ENCODE measurements around the gene GPX2. TPM values are rescaled to one million over a fixed set of nuclear protein-coding genes. Genes with fewer than 3 reads are reported as not detected.
A peak's percentile ranks its signal among the peaks of the same experiment; 100 is the strongest.

The GPX2 gene
- total and polyA plus RNA-seq, 7 experiments from 2014 or later: not detected

DNA sequence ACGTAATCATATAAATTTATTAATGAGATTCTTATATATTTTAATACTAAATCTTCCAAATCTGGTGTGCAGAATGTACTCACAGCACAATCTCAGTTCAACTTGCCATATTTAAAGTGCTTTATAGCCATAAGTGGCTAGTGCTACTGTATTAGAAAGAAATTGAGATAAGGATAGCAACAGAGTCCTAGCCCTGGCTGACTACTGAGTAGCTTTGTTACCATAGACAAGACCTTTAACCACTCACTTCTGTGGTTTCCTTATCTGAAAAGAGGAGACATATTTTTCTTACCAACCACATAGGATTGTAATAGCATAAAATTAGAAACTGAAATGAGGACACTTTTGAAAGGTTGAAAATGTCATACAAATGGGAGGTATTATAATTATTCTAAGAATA lies 30.3 kb downstream of the GPX2 start:
- H3K36me3 Mint-ChIP-seq: peaks cover 0 to 18% (median 11%) of the 10 kb centered on the region in 5 donors
- H3K4me3 Mint-ChIP-seq: no peak overlapping the region
- Histone ChIP-seq H3K36me3 (ENCODE audit: control insufficient read depth in 2 of 3, insufficient read depth in 3 of 3, low read length in 3 of 3) (peaks cover 0 to 4% (median 0%) of the 10 kb centered on the region in 3 experiments), H3K27me3 (ENCODE audit: control insufficient read depth in 2 of 2, insufficient read depth in 2 of 2, low read length in 2 of 2) (no peaks in the 10 kb centered on the region), H3K4me1 (ENCODE audit: control insufficient read depth in 2 of 2, insufficient read depth in 2 of 2, low read length in 2 of 2) (peaks cover 15 to 26% of the 10 kb centered on the region in 2 donors), H3K4me3 (ENCODE audit: low read length) (no peak overlapping the region), H3K27ac (ENCODE audit: low read depth, low read length) (no peak overlapping the region), H3K9me3 (ENCODE audit: control insufficient read depth in 2 of 3, low read length in 3 of 3) (no peaks in the 10 kb centered on the region)
- H3K9me3 Mint-ChIP-seq: peaks cover 0 to 2% (median 0%) of the 10 kb centered on the region in 11 donors
- ChIA-PET CTCF (interaction anchor here (2.4 kb wide), 1 partner anchor 73 kb away, joined by 6 read pairs; no protein-coding TSS in a partner anchor), POLR2A (interaction anchor here (1.8 kb wide), 1 partner anchor 15 kb away, joined by 5 read pairs; no protein-coding TSS in a partner anchor)
- peaks cover 0 to 28% (median 0%) of the 10 kb centered on the region in 5 donors for H3K27me3 Mint-ChIP-seq
- H3K4me1 Mint-ChIP-seq: peaks cover 26 to 40% (median 33%) of the 10 kb centered on the region in 7 donors
- DNase-seq: no peak
- peak overlapping the region in 2 of 9 donors; percentile 56 to 99 for H3K27ac Mint-ChIP-seq
- ATAC-seq: no peak
- intact Hi-C loops (cut with micrococcal nuclease): loop anchor here in 1 of 2 donors (5.0 kb wide), 3 partner anchors 370 to 1270 kb away; partner anchors contain the start of genes HSPA2 and WDR89

DNA sequence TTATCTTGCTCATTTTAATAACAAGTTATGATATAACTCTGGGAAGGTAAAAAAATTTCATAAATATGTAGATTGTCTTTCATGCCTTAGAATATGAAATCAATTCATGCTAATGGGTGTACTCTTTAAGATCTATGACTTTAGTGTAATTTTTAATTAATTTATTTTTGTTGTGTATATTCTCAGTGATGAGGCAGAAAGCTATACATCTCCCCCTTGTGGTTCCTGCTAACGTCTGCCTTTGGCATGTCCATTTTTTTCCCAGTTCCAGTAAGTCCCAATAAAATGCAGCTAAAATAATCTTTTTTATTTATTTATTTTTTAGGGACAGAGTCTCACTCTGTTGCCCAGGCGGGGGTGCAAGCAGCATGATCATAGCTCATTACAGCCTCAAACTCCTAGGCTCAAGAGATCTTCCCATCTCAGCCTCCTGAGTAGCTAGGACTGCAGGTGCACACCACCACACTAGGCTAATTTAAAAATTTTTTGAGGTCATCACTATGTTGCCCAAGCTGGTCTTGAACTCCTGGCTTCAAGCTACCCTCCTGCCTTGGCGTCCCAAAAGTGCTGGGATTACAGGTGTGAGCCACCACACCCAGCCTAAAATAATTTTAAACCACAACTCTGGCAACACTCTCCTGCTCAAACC lies 31.6 kb downstream of the GPX2 start:
- peaks cover 11 to 17% of the 10 kb centered on the region in 2 donors for H3K4me1 ChIP-seq (ENCODE audit: control insufficient read depth in 2 of 2, insufficient read depth in 2 of 2, low read length in 2 of 2)
- no peak overlapping the region for H3K27ac ChIP-seq (ENCODE audit: low read depth, low read length)
- peaks cover 17 to 30% (median 20%) of the 10 kb centered on the region in 7 donors for H3K4me1 Mint-ChIP-seq
- intact Hi-C loops (cut with micrococcal nuclease): loop anchor here in 1 of 2 donors (5.0 kb wide), 3 partner anchors 369 to 1269 kb away; partner anchors contain the start of genes HSPA2 and WDR89
- H3K27me3 Mint-ChIP-seq: peaks cover 0 to 35% (median 5%) of the 10 kb centered on the region in 5 donors
- H3K4me3 ChIP-seq (ENCODE audit: low read length): no peak overlapping the region
- H3K27me3 ChIP-seq (ENCODE audit: control insufficient read depth in 2 of 2, insufficient read depth in 2 of 2, low read length in 2 of 2): no peaks in the 10 kb centered on the region
- DNase-seq (no peak), ATAC-seq (no peak)
- H3K9me3 Mint-ChIP-seq: peaks cover 0 to 2% (median 0%) of the 10 kb centered on the region in 11 donors
- no peaks in the 10 kb centered on the region for H3K9me3 ChIP-seq (ENCODE audit: control insufficient read depth in 2 of 3, low read length in 3 of 3)
- H3K36me3 ChIP-seq (ENCODE audit: control insufficient read depth in 2 of 3, insufficient read depth in 3 of 3, low read length in 3 of 3): peaks cover 0 to 4% (median 0%) of the 10 kb centered on the region in 3 experiments
- POLR2A ChIA-PET: interaction anchor here (0.6 to 1.8 kb wide), 3 partner anchors 13 to 76 kb away, joined by 3 to 7 read pairs (median 5); partner anchors contain the start of gene FNTB
- CTCF ChIA-PET: interaction anchor here (0.7 to 2.4 kb wide), 4 partner anchors 14 to 88 kb away, joined by 3 to 7 read pairs (median 5); no protein-coding TSS in a partner anchor
- H3K4me3 Mint-ChIP-seq: no peak overlapping the region
- H3K36me3 Mint-ChIP-seq: peaks cover 0 to 13% (median 4%) of the 10 kb centered on the region in 5 donors
- H3K27ac Mint-ChIP-seq: no peak overlapping the region

DNA sequence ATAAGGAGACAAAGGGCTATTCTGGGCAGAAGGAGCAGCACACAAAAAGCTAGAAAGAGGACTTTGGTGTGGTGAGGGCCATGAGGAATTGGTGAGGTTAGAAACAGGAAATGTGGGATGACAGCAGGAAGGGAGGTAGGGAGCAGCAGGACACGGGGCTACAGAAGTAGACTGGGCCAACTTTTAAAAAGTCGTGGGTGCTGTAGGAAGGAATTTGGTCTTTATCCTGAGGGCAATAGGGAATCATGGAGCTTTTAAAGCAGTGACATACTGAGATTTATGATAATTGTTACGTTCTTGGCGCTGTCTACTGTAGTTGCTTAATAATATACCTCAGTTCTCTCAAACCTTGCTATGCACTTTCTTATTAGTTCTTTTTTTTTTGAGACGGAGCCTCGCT lies 36.5 kb downstream of the GPX2 start:
- H3K27me3 Mint-ChIP-seq: peaks cover 0 to 50% (median 5%) of the 10 kb centered on the region in 5 donors
- no peaks in the 10 kb centered on the region for H3K36me3 ChIP-seq (ENCODE audit: control insufficient read depth in 2 of 3, insufficient read depth in 3 of 3, low read length in 3 of 3)
- H3K4me3 Mint-ChIP-seq: no peak overlapping the region
- no peak overlapping the region for H3K4me3 ChIP-seq (ENCODE audit: low read length)
- no peaks in the 10 kb centered on the region for H3K36me3 Mint-ChIP-seq
- intact Hi-C loops (cut with micrococcal nuclease): loop anchor here in 1 of 2 donors (5.0 kb wide), 1 partner anchor 36 kb away; the partner anchor contains the start of gene GPX2
- H3K9me3 ChIP-seq (ENCODE audit: control insufficient read depth in 2 of 3, low read length in 3 of 3): no peaks in the 10 kb centered on the region
- H3K9me3 Mint-ChIP-seq: no peaks in the 10 kb centered on the region
- no peaks in the 10 kb centered on the region for H3K4me1 ChIP-seq (ENCODE audit: control insufficient read depth in 2 of 2, insufficient read depth in 2 of 2, low read length in 2 of 2)
- ChIA-PET CTCF (interaction anchor here (4.3 kb wide), 1 partner anchor 14 kb away, joined by 19 read pairs; no protein-coding TSS in a partner anchor), POLR2A (no interaction called here)
- H3K27me3 ChIP-seq (ENCODE audit: control insufficient read depth in 2 of 2, insufficient read depth in 2 of 2, low read length in 2 of 2): no peaks in the 10 kb centered on the region
- no peak for DNase-seq
- no peak for ATAC-seq
- peaks cover 0 to 4% (median 0%) of the 10 kb centered on the region in 7 donors for H3K4me1 Mint-ChIP-seq
- no peak overlapping the region for H3K27ac ChIP-seq (ENCODE audit: low read depth, low read length)
- no peak overlapping the region for H3K27ac Mint-ChIP-seq

DNA sequence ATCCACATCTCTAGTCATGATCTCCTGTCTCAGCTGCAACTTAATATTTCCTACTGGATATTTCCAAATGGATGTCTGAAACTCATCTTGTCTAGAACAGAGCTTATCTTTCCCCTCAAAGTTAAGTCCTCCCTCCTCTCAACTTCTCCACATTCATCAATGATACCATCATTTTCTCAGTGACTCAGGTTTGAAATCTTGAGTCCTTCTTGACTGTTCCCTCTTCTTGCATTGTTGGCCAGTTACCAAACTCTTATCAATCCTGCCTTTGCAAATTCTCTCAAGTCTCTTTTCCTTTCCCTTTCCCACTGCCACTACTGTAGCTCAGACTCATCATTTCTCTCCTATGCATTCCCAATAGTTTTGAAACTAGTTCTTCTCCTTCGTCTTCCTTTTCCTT lies 42.6 kb downstream of the GPX2 start:
- no peaks in the 10 kb centered on the region for H3K36me3 ChIP-seq (ENCODE audit: control insufficient read depth in 2 of 3, insufficient read depth in 3 of 3, low read length in 3 of 3)
- H3K4me3 ChIP-seq (ENCODE audit: low read length): no peak overlapping the region
- no peak overlapping the region for H3K27ac ChIP-seq (ENCODE audit: low read depth, low read length)
- Mint-ChIP-seq H3K4me3 (no peak overlapping the region), H3K36me3 (no peaks in the 10 kb centered on the region), H3K27ac (no peak overlapping the region), H3K4me1 (no peaks in the 10 kb centered on the region), H3K27me3 (peaks cover 0 to 45% (median 0%) of the 10 kb centered on the region in 5 donors), H3K9me3 (peaks cover 0 to 2% (median 0%) of the 10 kb centered on the region in 11 donors)
- no peaks in the 10 kb centered on the region for H3K27me3 ChIP-seq (ENCODE audit: control insufficient read depth in 2 of 2, insufficient read depth in 2 of 2, low read length in 2 of 2)
- DNase-seq (no peak), ATAC-seq (no peak)
- H3K4me1 ChIP-seq (ENCODE audit: control insufficient read depth in 2 of 2, insufficient read depth in 2 of 2, low read length in 2 of 2): no peaks in the 10 kb centered on the region
- POLR2A ChIA-PET: interaction anchor here (1.0 kb wide), 1 partner anchor 27 kb away, joined by 3 read pairs; no protein-coding TSS in a partner anchor
- CTCF ChIA-PET: interaction anchor here (0.7 to 2.3 kb wide), 2 partner anchors 8 to 77 kb away, joined by 4 to 16 read pairs; no protein-coding TSS in a partner anchor
- no peaks in the 10 kb centered on the region for H3K9me3 ChIP-seq (ENCODE audit: control insufficient read depth in 2 of 3, low read length in 3 of 3)
- intact Hi-C loops (cut with micrococcal nuclease): loop anchor here in 1 of 2 donors (10.0 kb wide), 1 partner anchor 565 kb away; no protein-coding TSS in a partner anchor

GRCh38 chr14:64891839-64892375 lies 50.6 kb downstream of the GPX2 start:
- Mint-ChIP-seq H3K27me3 (peaks cover 0 to 39% (median 9%) of the 10 kb centered on the region in 5 donors), H3K27ac (no peak overlapping the region), H3K4me3 (no peak overlapping the region), H3K9me3 (no peaks in the 10 kb centered on the region), H3K36me3 (no peaks in the 10 kb centered on the region), H3K4me1 (peaks cover 0 to 3% (median 0%) of the 10 kb centered on the region in 7 donors)
- H3K36me3 ChIP-seq (ENCODE audit: control insufficient read depth in 2 of 3, insufficient read depth in 3 of 3, low read length in 3 of 3): no peaks in the 10 kb centered on the region
- DNase-seq (peak in 7 of 9 donors; percentile 41 to 68 (median 61)), ATAC-seq (peak; percentile 90)
- intact Hi-C loops (cut with micrococcal nuclease): loop anchor here (5.0 to 10.0 kb wide), 7 partner anchors 70 to 557 kb away; no protein-coding TSS in a partner anchor
- H3K4me1 ChIP-seq (ENCODE audit: control insufficient read depth in 2 of 2, insufficient read depth in 2 of 2, low read length in 2 of 2): no peaks in the 10 kb centered on the region
- H3K27ac ChIP-seq (ENCODE audit: low read depth, low read length): no peak overlapping the region
- ChIA-PET CTCF (interaction anchor here (0.6 to 6.6 kb wide), 39 partner anchors 9 to 813 kb away, joined by 3 to 141 read pairs (median 5); partner anchors contain the start of genes CHURC1, FNTB and SPTB), POLR2A (interaction anchor here (0.9 to 1.8 kb wide), 2 partner anchors 23 to 68 kb away, joined by 6 to 9 read pairs; no protein-coding TSS in a partner anchor)
- H3K9me3 ChIP-seq (ENCODE audit: control insufficient read depth in 2 of 3, low read length in 3 of 3): no peaks in the 10 kb centered on the region
- no peak overlapping the region for H3K4me3 ChIP-seq (ENCODE audit: low read length)
- no peaks in the 10 kb centered on the region for H3K27me3 ChIP-seq (ENCODE audit: control insufficient read depth in 2 of 2, insufficient read depth in 2 of 2, low read length in 2 of 2)

GRCh38 chr14:64891173-64891838 lies 51.2 kb downstream of the GPX2 start:
- ChIA-PET POLR2A (interaction anchor here (0.9 to 1.8 kb wide), 2 partner anchors 24 to 68 kb away, joined by 6 to 9 read pairs; no protein-coding TSS in a partner anchor), CTCF (interaction anchor here (0.6 to 6.6 kb wide), 38 partner anchors 9 to 279 kb away, joined by 3 to 141 read pairs (median 5); partner anchors contain the start of genes CHURC1, FNTB and SPTB)
- Mint-ChIP-seq H3K4me1 (peaks cover 0 to 3% (median 0%) of the 10 kb centered on the region in 7 donors), H3K36me3 (no peaks in the 10 kb centered on the region), H3K4me3 (no peak overlapping the region), H3K27me3 (peaks cover 0 to 40% (median 11%) of the 10 kb centered on the region in 5 donors), H3K27ac (no peak overlapping the region), H3K9me3 (no peaks in the 10 kb centered on the region)
- H3K4me3 ChIP-seq (ENCODE audit: low read length): no peak overlapping the region
- H3K9me3 ChIP-seq (ENCODE audit: control insufficient read depth in 2 of 3, low read length in 3 of 3): no peaks in the 10 kb centered on the region
- ATAC-seq (no peak), DNase-seq (no peak)
- intact Hi-C loops (cut with micrococcal nuclease): loop anchor here (5.0 to 10.0 kb wide), 7 partner anchors 69 to 557 kb away; no protein-coding TSS in a partner anchor
- no peaks in the 10 kb centered on the region for H3K4me1 ChIP-seq (ENCODE audit: control insufficient read depth in 2 of 2, insufficient read depth in 2 of 2, low read length in 2 of 2)
- H3K27ac ChIP-seq (ENCODE audit: low read depth, low read length): no peak overlapping the region
- no peaks in the 10 kb centered on the region for H3K27me3 ChIP-seq (ENCODE audit: control insufficient read depth in 2 of 2, insufficient read depth in 2 of 2, low read length in 2 of 2)
- no peaks in the 10 kb centered on the region for H3K36me3 ChIP-seq (ENCODE audit: control insufficient read depth in 2 of 3, insufficient read depth in 3 of 3, low read length in 3 of 3)
